ENCODE measurements around the gene WDR86.

WDR86 gene

DNA sequence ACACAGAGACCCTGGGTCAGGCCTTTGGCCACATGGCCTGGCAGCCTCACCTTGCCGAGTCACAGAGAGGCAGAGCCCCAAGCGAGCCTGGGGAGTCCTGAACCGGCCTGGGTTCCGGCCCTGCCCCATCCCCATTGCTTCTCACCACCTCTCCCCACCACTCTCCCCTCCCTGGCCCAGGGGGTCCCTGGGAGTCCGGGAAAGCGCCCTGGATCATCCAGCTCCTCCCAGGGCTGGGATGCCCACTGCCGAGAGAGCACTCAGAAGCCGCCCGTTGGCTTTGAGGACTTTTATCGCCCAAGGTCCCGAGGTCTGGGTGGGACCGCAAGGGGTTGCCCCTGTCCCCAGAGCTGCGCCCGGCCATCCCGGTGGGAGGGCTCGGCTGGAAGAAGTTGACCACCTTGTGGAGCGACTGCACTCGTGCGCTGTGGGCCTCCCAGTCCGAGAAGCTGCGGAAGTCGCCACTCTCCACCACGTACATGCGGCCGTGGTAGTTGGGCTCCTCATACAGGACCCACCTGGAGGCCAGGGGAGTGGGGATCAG is 22.0 kb upstream of the WDR86 start:
- DNase-seq (ENCODE audit: low read depth) = no peak
- in situ Hi-C loops (cut with HindIII; ENCODE audit: low sequenced_read_pairs) = no loop called here
- no peak overlapping the region for H3K4me3 ChIP-seq (ENCODE audit: low read depth, low read length)
- TF ChIP-seq, protein P1, sequence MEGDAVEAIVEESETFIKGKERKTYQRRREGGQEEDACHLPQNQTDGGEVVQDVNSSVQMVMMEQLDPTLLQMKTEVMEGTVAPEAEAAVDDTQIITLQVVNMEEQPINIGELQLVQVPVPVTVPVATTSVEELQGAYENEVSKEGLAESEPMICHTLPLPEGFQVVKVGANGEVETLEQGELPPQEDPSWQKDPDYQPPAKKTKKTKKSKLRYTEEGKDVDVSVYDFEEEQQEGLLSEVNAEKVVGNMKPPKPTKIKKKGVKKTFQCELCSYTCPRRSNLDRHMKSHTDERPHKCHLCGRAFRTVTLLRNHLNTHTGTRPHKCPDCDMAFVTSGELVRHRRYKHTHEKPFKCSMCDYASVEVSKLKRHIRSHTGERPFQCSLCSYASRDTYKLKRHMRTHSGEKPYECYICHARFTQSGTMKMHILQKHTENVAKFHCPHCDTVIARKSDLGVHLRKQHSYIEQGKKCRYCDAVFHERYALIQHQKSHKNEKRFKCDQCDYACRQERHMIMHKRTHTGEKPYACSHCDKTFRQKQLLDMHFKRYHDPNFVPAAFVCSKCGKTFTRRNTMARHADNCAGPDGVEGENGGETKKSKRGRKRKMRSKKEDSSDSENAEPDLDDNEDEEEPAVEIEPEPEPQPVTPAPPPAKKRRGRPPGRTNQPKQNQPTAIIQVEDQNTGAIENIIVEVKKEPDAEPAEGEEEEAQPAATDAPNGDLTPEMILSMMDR (IDR thresholded peaks at IDR 0.05; ENCODE audit: low read depth, low read length, missing control alignments) = no peak

DNA sequence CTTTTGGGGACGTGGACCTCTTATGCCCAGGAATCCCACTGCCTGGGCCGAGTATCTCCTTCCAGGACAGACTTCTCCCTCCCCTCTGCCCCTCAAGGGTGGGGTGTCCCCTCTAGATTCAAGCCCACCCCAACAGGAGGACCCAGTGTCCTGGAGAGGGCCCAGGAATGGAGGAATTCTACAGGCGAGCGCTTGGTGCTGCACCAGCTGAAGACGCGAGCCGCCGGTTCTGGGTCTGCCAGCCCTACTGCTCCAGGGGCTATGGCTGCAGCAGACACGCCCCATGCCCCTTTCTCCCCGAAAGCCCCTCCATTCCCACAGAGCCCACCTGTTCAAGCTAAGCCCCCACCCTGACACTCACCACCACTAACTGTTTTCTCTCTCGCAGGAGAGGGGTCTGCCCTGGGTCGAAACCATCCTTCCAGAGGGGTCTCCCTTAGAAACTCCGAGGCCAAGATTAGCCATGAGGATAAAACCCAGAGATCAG is 21.5 kb upstream of the WDR86 start:
- DNase-seq (ENCODE audit: low read depth) = no peak
- TF ChIP-seq, protein P1 (IDR thresholded peaks at IDR 0.05; ENCODE audit: low read depth, low read length, missing control alignments) = no peak
- no peak overlapping the region for H3K4me3 ChIP-seq (ENCODE audit: low read depth, low read length)
- in situ Hi-C loops (cut with HindIII; ENCODE audit: low sequenced_read_pairs) = no loop called here

DNA sequence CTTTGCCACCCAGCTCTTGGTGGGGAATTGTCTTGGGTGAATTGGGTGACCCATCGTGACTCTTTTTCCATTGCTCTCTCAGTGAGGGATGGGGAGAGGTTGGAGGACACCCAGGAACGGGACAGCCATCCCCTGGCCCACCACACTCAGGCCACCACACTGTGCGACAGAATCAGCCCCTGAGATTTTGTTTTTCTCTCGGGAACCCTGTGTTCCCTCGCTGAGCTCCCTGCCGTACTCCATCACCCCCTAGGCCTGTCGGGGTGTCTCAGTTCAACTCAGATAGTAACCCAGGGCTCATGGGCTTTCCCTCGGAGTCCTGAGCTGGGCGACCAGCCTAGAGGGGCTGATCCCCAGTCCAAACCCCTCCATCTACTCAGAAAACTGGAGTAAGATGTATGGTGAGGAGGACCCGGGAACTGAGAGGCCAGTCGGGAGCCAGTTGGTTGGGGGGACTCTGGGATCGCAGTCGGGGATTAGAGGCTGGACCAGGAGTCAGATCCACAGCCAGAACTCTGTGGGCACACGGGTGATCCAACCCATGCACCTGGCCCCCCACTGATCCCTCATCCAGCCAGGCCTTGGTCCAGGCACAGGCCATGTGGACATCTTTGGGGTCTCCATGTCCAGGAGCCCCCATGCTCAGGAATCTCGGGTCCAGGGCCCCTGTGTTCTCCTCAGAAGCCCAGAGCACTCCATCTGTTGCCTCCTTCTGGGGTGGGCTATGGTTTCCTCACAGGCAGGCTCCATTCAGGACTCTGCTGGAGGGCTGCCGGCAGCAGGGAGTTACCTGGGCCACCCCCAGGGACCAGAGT is 20.8 kb upstream of the WDR86 start:
- TF ChIP-seq, protein P1 (IDR thresholded peaks at IDR 0.05; ENCODE audit: low read depth, low read length, missing control alignments) = no peak
- in situ Hi-C loops (cut with HindIII; ENCODE audit: low sequenced_read_pairs) = no loop called here
- DNase-seq (ENCODE audit: low read depth) = no peak
- H3K4me3 ChIP-seq (ENCODE audit: low read depth, low read length) = no peak overlapping the region

DNA sequence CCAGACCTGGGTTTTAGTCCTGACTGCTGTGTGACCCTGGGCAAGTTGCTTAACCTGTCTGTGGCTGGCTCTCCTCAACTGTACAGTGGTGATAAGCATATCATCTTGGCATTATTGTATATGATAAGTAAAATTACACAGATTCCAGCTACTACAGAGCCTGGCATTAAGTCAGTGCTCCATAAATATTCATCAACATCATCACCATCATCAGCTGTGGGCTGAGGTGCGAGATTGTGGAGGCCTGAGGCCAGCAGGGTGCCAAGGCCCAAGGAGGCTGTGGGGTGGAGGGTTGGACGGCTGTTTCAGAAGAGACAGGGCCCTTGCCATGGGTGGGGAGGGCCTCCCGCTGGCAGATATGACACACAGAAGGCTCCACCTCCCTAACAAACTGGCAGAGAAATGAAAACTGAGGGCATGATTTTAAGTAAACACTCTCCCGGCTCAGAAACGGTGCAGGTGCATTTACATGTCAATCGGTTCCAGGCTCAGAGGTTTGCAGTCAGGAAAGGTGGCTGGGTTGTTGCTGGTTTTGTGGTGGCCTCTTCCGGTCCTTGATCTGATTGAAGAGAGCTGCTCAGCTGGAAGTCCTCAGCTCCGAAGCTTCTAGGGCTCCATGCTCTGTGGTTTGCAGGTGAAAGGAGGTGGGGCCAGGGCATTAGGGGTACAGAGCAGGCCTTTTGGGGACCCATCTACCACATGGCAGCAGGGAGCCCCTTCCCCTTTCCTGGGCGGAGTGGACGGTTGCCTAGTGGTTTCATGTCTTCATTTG is 19.9 kb upstream of the WDR86 start:
- TF ChIP-seq, protein P1 (IDR thresholded peaks at IDR 0.05; ENCODE audit: low read depth, low read length, missing control alignments) = no peak
- DNase-seq (ENCODE audit: low read depth) = no peak
- in situ Hi-C loops (cut with HindIII; ENCODE audit: low sequenced_read_pairs) = no loop called here
- H3K4me3 ChIP-seq (ENCODE audit: low read depth, low read length) = no peak overlapping the region

DNA sequence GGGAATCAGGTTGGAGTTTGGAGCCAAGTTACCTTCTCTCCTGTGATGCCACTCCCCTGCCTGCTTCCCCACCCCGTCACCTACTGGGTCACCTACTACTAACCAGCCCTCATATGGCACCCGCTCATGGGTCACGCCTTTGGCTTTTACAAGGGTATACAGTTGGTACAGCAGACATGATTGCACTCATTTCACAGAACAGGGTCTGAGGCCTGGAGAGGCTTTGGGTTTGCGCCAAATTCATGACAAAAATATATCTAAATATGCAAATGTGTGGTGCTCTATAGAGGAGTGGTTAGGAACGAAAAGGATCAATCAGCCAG is 19.4 kb upstream of the WDR86 start:
- H3K4me3 ChIP-seq (ENCODE audit: low read depth, low read length) = no peak overlapping the region
- in situ Hi-C loops (cut with HindIII; ENCODE audit: low sequenced_read_pairs) = no loop called here

More for the DNA sequence above, 19.4 kb upstream of the WDR86 start:
- TF ChIP-seq, protein P1 (IDR thresholded peaks at IDR 0.05; ENCODE audit: low read depth, low read length, missing control alignments) = no peak
- no peak for DNase-seq (ENCODE audit: low read depth)

Data from astrocyte of the cerebellum (primary cell).